HG03460 (cell line): ENCODE measurements around the gene MRNIP.
A peak's percentile ranks its signal among the peaks of the same experiment; 100 is the strongest.
"Not testable (repeated sequence)": the region's sequence is repeated elsewhere in the genome, so short reads cannot be mapped to it uniquely, and the experiment has no call there.

Experiments
- ATAC-seq: cut with Tn5 transposase; IDR thresholded peaks from one replicate; pipeline ENCODE4 v1.9.1; 2021; ENCODE audit not compliant: unreplicated experiment

MRNIP gene

DNA sequence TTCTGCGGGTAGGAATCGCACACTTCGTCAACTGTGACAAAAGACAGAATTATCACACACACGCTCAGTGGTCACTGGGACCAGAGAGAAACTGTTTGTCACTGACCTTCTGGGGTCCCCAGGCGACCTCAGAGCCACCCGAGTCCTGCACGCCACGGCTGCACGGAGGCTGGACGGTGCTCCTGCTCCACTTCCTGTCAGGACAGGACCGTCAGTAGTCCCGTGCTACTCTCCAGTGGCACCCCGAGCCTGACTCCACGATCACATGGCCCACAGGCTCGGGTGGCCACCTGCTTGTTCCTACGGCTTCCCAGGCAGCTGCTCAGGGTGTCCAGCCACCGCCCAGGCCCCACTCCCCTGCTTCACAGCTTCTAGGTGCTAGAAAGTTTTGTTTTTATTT, 17.9 kb downstream of the MRNIP start:
- no peak for ATAC-seq

DNA sequence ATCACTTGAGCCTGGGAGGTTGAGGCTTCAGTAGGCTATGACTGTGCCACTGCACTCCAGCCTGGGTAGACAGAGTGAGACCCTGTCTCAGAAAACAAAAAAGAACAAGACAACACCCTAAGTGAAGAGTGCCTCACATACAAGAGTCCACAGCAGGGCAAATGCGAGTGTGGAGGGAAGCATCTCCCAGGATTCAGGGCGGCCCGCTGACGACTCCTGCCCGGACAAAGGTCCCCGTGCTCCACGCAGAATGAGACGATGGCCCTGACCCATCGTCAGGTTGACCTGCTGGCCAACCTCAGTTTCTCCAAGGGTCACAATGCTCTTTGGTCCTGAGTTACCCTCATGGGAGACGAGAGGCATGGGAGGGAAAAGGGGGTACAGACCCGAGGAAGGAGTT, 18.3 kb downstream of the MRNIP start:
- ATAC-seq: no peak

DNA sequence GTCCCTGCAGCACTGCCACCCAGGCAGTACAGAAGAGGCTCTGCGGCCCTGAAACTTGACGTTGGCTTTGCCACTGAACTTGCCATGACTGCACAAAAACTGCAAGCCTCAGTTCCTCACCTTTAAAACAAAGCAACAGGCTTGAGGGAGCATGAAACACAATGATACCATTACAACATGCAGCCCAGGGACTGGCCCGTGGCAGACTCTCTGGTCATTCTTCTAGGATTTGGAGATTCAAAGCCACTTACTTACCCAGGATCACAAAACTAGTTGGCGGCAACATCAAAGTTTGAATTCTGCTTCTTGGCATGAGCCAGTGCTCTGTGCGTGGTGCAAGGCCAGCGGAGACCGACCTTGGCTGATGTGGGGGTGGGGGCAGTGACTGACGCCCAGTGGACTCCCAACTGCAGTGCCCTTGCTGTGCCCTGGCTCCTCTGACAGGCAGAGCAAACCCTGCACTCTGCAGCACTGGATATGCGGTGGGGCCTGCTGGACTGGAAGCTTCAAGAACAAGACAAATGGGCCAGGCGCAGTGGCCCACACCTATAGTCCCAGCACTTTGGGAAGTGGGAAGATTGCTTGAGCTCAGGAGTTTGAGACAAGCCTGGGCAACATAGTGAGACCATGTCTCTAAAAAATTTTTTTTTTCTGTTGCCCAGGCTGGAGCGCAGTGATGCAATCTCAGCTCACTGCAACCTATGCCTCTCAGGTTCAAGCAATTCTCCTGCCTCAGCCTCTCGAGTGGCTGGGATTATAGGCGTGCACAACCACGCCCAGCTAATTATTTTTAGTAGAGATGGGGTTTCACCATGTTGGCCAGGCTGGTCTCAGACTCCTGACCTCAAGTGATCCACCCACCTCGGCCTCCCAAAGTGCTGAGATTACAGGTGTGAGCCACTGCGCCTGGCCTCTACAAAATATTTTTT, 19.0 kb downstream of the MRNIP start:
- ATAC-seq: no peak

DNA sequence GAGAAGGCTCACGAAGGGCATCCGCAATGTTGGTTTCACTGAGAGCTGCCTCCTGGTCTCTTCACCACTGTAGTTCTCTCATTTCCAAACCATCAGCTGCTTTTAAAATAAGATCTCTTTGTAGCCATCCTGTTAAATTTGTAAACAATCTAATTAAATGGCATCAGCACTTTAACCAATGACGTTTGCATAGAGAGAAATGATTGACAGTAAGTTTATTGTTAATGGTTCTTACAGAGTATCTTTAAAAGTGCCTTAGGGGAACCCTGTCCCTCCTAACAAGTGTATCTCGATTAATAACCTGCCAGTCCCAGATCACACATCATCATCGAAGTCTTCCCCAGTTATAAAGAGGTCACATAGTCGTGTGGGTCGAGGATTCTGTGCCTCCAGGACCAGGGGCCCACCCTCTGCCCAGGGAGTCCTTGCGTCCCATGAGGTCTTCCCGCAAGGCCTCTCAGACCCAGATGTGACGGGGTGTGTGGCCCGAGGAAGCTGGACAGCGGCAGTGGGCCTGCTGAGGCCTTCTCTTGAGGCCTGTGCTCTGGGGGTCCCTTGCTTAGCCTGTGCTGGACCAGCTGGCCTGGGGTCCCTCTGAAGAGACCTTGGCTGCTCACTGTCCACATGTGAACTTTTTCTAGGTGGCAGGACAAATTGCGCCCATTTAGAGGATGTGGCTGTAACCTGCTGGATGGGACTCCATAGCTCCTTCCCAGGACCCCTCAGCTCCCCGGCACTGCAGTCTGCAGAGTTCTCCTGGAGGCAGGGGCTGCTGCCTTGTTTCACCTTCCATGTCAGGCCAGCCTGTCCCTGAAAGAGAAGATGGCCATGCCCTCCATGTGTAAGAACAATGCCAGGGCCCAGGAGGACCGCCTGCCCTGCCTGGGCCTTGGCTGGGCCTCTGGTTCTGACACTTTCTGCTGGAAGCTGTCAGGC, 21.3 kb downstream of the MRNIP start:
- no peak for ATAC-seq

DNA sequence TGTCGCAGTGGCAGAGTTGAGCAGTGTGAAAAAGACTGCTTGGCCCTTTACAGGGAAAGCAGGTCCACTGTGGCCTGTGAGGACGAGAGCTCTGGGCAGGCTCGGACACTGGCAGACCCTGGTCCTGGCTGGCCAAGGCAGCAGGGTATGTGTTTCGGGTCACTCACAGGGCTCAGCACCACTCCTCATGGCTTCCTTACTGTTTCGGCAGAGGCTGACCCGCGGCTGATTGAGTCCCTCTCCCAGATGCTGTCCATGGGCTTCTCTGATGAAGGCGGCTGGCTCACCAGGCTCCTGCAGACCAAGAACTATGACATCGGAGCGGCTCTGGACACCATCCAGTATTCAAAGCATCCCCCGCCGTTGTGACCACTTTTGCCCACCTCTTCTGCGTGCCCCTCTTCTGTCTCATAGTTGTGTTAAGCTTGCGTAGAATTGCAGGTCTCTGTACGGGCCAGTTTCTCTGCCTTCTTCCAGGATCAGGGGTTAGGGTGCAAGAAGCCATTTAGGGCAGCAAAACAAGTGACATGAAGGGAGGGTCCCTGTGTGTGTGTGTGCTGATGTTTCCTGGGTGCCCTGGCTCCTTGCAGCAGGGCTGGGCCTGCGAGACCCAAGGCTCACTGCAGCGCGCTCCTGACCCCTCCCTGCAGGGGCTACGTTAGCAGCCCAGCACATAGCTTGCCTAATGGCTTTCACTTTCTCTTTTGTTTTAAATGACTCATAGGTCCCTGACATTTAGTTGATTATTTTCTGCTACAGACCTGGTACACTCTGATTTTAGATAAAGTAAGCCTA, 22.2 kb downstream of the MRNIP start:
- ATAC-seq: peak; percentile 65

DNA sequence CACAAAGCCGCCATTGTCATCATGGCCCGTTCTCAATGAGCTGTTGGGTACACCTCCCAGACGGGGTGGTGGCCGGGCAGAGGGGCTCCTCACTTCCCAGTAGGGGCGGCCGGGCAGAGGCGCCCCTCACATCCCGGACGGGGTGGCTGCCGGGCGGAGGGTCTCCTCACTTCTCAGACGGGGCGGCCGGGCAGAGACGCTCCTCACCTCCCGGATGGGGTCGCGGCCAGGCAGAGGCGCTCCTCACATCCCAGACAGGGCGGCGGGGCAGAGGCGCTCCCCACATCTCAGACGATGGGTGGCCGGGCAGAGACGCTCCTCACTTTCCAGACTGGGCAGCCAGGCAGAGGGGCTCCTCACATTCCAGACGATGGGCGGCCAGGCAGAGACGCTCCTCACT, 23.7 kb downstream of the MRNIP start:
- ATAC-seq: not testable (repeated sequence)

DNA sequence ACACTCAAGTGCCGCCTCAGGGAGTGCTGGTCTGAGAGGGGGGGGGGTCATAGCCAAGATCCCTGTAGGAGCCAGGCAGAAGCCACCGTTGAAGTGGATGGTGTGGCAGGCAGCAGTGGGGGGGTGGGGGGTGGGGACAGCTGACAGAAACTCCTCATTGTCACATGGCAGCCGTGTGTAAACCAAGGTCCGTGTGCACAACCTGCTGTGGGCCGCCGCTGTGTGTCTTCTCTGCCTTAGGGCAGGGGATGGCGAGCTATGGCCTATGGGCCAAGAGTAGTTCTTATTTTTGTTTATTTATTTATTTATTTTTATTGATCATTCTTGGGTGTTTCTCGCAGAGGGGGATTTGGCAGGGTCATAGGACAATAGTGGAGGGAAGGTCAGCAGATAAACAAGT, 24.5 kb downstream of the MRNIP start:
- no peak for ATAC-seq

DNA sequence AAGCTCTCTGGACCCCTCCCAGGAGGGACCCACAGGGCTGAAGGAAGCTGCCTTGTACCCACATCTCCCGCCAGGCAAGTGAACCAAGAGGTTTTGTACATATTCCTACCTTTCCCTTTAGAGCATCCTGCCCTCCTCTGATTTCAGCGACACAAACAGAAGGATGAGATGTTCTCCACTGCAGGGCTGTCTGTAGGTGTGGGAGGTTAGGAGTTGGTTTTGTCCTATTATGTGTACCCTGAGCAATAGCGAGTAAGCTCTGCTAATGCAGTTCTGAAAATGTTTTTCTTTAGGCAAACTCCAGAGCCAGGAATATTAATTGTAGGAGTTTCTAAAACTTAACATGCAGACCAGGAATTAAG, 24.9 kb downstream of the MRNIP start:
- no peak for ATAC-seq

DNA sequence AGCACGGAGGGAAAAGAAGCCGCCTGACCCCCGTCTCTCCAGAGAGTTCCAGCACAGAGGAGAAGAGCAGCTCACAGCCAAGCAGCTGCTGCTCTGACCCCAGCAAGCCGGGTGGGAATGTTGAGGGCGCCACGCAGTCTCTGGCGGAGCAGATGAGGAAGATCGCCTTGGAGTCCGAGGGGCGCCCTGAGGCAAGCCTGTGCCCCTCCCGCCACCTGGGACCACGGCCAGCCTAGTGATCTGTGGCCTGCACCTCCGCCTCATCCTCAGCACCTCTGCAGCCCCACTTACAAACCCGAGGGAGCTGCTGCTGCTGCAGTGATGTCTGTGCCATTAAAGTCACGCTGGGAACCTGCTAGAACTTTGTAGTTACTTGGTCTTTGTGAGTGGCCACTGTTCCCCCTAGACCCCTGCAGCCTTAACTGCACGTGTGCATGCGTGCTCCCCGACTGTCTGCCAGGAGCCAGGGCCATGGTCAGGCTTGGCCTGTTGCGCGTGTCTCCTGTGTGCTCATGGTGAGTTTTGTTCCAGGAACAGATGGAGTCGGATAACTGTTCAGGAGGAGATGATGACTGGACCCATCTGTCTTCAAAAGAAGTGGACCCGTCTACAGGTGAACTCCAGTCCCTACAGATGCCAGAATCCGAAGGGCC, 25.4 kb downstream of the MRNIP start:
- ATAC-seq: no peak

DNA sequence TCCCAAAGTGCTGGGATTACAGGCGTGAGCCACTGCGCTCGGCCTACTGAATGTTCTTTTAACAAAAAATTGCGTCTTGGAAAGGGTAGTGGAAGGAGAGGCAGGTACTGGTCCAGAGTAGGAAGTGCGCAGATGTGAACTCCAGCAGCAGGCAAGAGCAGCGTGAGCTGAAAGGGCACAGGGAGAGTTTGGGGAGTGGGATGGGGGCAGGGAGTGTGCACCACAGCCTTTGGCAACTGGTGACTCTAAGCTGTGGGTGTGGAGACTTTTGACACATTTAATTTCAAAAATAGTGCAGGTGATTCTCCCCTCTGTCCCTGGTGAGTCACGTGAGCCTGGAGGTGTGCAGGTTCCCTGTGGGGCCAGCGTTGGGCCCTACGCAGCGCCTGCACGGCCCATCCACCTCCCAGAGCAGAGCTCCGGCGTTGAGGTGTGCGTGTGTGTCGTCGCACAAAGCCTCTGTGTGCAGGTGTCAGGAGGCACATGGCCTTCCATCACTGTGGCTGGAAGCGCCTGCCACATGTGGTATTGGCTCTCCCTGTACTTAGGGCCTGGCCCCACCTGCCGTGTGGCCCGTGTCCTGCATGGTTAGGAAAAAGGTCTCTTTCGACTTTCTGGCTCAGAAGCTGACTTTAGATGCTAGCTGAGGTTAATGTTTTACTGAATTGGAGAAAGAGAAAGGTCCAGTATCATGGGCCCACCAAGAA, 26.4 kb downstream of the MRNIP start:
- no peak for ATAC-seq

DNA sequence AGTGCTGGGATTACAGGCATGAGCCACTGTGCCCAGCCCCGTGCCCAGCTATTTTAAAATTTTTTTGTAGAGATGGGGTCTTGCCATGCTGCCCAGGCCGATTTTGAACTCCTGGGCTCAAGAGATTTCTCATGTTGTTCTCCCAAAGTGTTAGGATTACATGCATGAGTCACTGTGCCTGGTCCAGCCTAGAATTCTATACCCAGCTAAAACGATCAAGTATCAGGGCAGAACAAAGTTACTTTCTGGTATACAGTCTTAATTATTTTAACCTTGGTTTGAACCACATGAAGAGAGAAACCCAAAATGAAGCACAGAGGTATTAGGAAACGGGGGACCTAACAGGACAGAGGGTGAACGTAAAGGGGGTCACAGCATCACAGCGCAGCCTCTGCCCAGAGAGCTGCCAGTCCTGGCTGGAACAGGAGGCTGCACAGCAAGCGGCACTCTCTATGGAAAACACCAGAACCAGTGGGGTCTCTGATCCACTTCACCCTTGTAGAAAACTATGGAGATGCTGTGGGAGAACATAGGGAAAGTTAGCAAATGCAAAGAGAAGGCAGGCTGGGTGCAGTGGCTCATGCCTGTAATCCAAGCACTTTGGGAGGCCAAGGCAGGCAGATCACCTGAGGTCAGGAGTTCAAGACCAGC, 27.7 kb downstream of the MRNIP start:
- no peak for ATAC-seq

DNA sequence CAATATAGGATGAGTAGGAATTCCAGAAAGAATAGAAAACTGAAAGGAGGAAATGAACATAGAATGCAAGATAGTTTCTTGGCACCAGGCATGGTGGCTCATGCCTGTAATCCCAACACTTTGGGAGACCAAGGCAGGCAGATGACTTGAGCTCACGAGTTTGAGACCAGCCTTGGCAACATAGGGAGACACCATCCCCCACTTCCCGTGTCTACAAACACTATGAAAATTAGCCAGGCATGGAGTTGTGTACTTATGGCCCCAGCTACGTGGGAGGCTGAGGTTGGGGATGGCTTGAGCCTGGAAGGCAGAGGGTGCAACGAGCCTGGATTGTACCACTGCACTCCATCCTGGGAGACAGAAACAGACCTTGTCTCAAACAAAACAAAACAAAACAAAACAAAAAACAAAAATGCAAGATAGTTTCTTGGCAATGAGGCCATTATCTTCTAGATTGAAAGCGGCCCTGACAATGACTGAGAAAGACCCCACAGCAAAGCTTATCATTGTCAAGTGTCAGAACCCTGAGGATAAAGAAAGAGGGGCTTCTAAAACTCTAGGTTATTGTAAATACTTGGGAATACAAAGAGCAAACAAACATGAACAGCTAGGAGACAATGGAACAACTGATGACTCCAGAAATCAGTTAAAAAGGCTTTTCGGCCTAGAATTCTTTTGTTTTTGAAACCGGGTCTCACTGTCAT, 28.7 kb downstream of the MRNIP start:
- ATAC-seq: no peak

DNA sequence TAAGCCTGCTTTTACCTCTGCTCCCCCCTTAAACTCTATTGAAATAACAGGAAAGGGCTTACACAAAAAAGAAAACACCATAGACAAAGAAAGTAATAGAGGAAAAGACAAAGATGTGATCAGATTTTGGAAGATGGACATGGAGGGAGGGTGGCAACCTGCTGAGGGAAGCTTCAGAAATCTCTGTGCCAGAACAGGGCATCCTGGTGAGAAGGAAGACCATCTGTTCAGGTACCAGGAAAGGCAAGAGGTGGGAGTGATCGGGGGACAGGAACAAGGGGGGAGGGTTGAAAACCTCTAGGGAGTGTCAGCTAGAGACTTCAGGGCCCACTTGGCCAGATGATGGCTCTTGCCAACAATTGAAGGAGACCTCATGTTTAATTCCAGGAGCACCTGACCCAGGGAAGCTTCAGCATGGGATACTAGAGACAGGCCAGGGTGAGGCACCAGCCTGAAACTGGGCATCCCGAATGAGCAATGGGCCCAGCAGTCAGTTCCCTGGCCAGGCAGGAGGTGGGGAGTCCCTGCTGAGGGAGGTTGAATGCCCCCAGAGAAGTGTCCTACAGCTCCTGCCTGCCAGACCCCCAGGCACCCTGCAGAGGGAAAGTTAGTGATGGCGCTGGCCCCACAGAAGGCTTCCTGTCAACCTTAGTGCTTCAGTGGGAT, 29.7 kb downstream of the MRNIP start:
- no peak for ATAC-seq

DNA sequence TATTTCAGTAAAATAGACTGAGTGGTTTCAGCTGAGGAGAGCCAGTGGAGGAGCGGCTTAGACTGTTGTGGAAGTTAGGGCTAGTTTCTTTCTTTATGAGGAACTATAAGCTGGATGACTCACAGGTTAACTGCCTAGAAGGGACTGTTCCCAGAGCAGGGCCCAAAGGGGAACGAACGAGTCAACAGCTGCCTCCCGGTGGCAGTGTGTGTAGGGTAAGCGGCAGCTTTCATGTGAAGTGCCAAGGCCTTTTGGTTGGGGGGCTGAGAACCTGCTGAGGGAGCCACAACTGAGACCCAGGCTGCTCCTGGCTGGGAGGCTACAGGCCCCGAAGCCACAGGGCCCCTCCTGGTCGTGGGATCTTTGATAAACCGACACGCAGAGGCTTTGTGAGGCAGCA, 30.9 kb downstream of the MRNIP start:
- no peak for ATAC-seq

DNA sequence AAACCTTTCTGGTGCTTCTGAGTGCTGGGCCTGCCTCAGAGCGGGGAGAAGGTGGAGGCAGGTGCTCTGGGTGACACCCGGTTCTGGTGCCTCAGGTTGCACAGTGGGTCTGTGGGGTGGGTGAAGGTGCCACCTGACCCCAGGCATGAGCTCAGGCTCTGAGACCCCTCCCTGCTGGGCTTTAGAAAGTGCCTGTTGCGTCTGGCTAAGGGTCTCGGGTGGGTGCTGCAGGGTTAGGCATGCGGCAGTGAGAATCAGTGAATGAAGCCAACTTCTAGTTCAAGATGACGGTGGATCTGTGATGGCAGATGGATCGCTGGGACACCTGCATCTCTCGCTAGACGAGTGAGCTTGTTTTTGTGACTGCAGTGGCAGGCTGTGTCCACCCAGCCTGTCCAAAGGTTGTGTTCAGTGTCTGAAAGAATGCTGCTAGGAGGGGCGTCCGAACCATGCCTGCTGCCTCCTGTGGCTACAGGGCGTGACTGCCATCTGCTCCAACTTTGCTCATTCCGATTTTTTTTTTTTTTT, 32.9 kb downstream of the MRNIP start:
- ATAC-seq: no peak

DNA sequence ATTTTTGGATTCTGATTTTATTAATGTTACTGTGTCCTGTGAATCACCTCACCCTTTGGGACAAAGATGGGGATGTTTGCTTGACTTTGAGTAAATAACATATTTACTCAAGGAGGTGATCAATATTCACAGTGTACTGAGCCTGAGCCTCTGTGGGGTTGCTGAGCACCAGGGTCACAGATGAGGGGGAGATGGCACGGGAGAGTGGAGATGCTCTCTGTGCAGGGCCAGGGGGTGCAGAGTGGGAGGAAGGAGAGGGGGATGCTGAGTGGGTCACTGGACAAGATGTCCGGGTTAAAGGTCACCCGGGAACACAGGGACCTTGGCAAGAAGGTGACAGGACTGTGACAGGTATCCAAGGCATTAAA, 33.9 kb downstream of the MRNIP start:
- no peak for ATAC-seq

DNA sequence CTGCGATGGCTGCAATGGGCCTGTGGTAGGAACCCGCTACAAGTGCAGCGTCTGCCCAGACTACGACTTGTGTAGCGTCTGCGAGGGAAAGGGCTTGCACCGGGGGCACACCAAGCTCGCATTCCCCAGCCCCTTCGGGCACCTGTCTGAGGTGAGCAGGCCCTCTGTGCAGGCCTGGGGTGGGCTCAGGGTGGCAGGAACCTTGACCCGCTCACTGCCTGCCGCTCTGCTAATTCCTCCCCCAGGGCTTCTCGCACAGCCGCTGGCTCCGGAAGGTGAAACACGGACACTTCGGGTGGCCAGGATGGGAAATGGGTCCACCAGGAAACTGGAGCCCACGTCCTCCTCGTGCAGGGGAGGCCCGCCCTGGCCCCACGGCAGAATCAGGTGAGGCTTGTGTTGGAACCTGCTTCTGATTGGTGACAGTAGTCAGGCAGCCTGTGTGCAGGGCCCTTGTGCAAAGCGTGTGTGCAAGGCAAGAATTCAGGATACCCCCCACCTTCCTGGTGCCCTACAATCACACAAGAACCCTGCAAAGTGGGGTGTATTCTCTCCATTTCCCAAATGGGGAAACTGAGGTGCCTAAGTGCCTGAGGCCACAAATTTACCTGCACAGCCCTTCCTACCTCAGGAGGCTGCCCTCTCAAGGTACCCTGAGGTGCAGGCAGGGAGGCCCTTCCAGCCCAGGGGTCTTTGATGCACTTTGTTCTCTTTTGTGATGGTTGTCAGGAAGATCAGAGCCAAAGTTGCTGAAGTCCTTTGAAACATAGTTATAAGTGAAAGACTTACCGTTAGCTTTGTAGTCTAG, 34.5 kb downstream of the MRNIP start:
- ATAC-seq: no peak
